Kidney tubule cell (primary cell): ENCODE measurements around the gene TOPBP1.
"Not testable (repeated sequence)": the region's sequence is repeated elsewhere in the genome, so short reads cannot be mapped to it uniquely, and the experiment has no call there.

Experiments used
- DNase-seq: peaks from one replicate; pipeline ENCODE4 v3.0.0-alpha.2; 2018; ENCODE audit warnings: low spot score

Gene TOPBP1

GRCh38 chr3:133572158-133573053 is 89.3 kb downstream of the TOPBP1 start:
- DNase-seq: peak; percentile 67

- peak; percentile 89 for DNase-seq
Measured at GRCh38 chr3:133570937-133571320, 90.8 kb downstream of the TOPBP1 start.

- peak; percentile 95 for DNase-seq
Measured at GRCh38 chr3:133570139-133570936, 91.4 kb downstream of the TOPBP1 start.

- DNase-seq: peak; percentile 99
Measured at GRCh38 chr3:133568294-133569014, 93.3 kb downstream of the TOPBP1 start.

GRCh38 chr3:133563816-133564215 is 97.9 kb downstream of the TOPBP1 start:
- no peak for DNase-seq

- no peak for DNase-seq
Measured at GRCh38 chr3:133563186-133563591, 98.6 kb downstream of the TOPBP1 start.

GRCh38 chr3:133562376-133562775 is 99.4 kb downstream of the TOPBP1 start:
- DNase-seq: no peak

- DNase-seq: no peak
Measured at GRCh38 chr3:133561679-133562078, 100.1 kb downstream of the TOPBP1 start.

- not testable (repeated sequence) for DNase-seq
Measured at GRCh38 chr3:133551589-133551988, 110.2 kb downstream of the TOPBP1 start.
